Endothelial cell of umbilical vein (primary cell): Measurements from ENCODE around the gene CRB1. TPM values are rescaled to one million over a fixed set of nuclear protein-coding genes. Genes with fewer than 3 reads are reported as not detected.

Experiments used
- BruUV-seq: library from RNA; stranded (reverse); fragments of 400-500 nt; replicated peaks from 2 replicates; lab custom pipeline; 2021; lab: Mats Ljungman, UMichigan
- CTCF ChIA-PET: fragments of 300-600, 350-600 bp; sonication (Branson Sonifier 250); formaldehyde crosslinking; loops from one replicate; lab custom pipeline; 2021; ENCODE audit warnings: antibody characterized with exemption, inconsistent platforms; lab: Charles Lee
- POLR2A ChIA-PET: fragments of 300-600, 350-600 bp; sonication (Branson Sonifier 250); formaldehyde crosslinking; loops from one replicate; lab custom pipeline; 2021; ENCODE audit warnings: antibody characterized with exemption, inconsistent platforms; lab: Charles Lee
- DNase-seq: peaks from one replicate; pipeline ENCODE4 v3.0.0-alpha.2; 2011; ENCODE audit warnings: low read depth, low spot score
- FAIRE-seq: peaks from 2 replicates; lab custom pipeline; 2011; peaks lifted over from hg19 to GRCh38; lab: Jason Lieb, UNC
- H2AFZ ChIP-seq: 2 replicates; pipeline ENCODE4 v1.6.0; 2012; ENCODE audit warnings: low read depth, low read length, control low read depth, inconsistent platforms
- H3K27ac ChIP-seq: 2 replicates; pipeline ENCODE4 v1.5.1; 2011; ENCODE audit warnings: low read depth, mild to moderate bottlenecking, control low read depth, low read length, moderate library complexity; ENCODE audit not compliant: insufficient read depth
- H3K27me3 ChIP-seq, 2 experiments: 2 replicates each; pipeline versions ENCODE4 v1.6.0 to v1.6.1; 2011; ENCODE audit warnings: low read length in 2 of 2, mixed read lengths in 1 of 2; ENCODE audit not compliant: control insufficient read depth in 2 of 2, insufficient read depth in 2 of 2
- H3K36me3 ChIP-seq, 2 experiments: 2 replicates in 1 of 2; 3 replicates in 1 of 2; pipeline ENCODE4 v1.5.1; 2011; ENCODE audit warnings: low read length in 2 of 2, mild to moderate bottlenecking in 1 of 2, moderate library complexity in 1 of 2; ENCODE audit not compliant: control insufficient read depth in 2 of 2, insufficient read depth in 2 of 2; ENCODE audit errors: extremely low read depth in 1 of 2
- H3K4me1 ChIP-seq: 3 replicates; pipeline ENCODE4 v1.5.1; 2011; ENCODE audit warnings: mild to moderate bottlenecking, low read length; ENCODE audit not compliant: control insufficient read depth, insufficient read depth; ENCODE audit errors: extremely low read depth
- H3K4me2 ChIP-seq: 2 replicates; pipeline ENCODE4 v1.6.1; 2011; ENCODE audit warnings: low read length, control low read depth, mixed read lengths; ENCODE audit not compliant: insufficient read depth
- H3K4me3 ChIP-seq, 3 experiments: fragments of 200-600 bp in 1 of 3; sonication (generic), shearing (Covaris generic) in 1 of 3; replicated peaks in 1 of 3; 2 replicates each; pipeline ENCODE4 v1.5.1; 2011 to 2016; ENCODE audit warnings: control low read depth in 3 of 3, low read length in 3 of 3, mild to moderate bottlenecking in 2 of 3, inconsistent platforms in 1 of 3, low read depth in 1 of 3, moderate library complexity in 1 of 3; ENCODE audit not compliant: insufficient read depth in 1 of 3
- H3K79me2 ChIP-seq: 2 replicates; pipeline ENCODE4 v1.6.0; 2012; ENCODE audit warnings: low read length, inconsistent platforms; ENCODE audit not compliant: control insufficient read depth, insufficient read depth
- H3K9ac ChIP-seq: replicated peaks from 2 replicates; pipeline ENCODE3; 2011; ENCODE audit warnings: low read length, control low read depth; ENCODE audit not compliant: insufficient read depth; ENCODE audit errors: extremely low read depth
- H3K9me1 ChIP-seq: replicated peaks from 3 replicates; pipeline ENCODE4 v1.6.0; 2011; ENCODE audit warnings: mild to moderate bottlenecking, low read length; ENCODE audit not compliant: control insufficient read depth, insufficient read depth; ENCODE audit errors: extremely low read depth
- H3K9me3 ChIP-seq: replicated peaks from 2 replicates; pipeline ENCODE4 v1.5.1; 2012; ENCODE audit warnings: low read length, inconsistent platforms; ENCODE audit not compliant: control insufficient read depth, insufficient read depth
- H4K20me1 ChIP-seq: replicated peaks from 2 replicates; pipeline ENCODE3; 2011; ENCODE audit warnings: mild to moderate bottlenecking, low read length; ENCODE audit not compliant: control insufficient read depth, insufficient read depth; ENCODE audit errors: extremely low read depth
- CTCF ChIP-seq, 2 donors: IDR thresholded peaks; 1 replicate in 1 of 2; 2 replicates in 1 of 2; pipeline ENCODE4 v1.5.1; 2011; ENCODE audit warnings: low read length in 2 of 2, mild to moderate bottlenecking in 2 of 2, moderate library complexity in 2 of 2, control low read depth in 1 of 2, inconsistent platforms in 1 of 2, low read depth in 1 of 2; ENCODE audit not compliant: insufficient read depth in 1 of 2; ENCODE audit errors: extremely low read depth in 1 of 2
- EZH2 ChIP-seq: IDR thresholded peaks from 2 replicates; pipeline ENCODE4 v1.6.1; 2012; ENCODE audit warnings: borderline replicate concordance, low read depth, mild to moderate bottlenecking, moderate library complexity, low read length, inconsistent platforms; ENCODE audit not compliant: severe bottlenecking
- FOS ChIP-seq: IDR thresholded peaks from 2 replicates; pipeline ENCODE4 v1.6.1; 2011; ENCODE audit warnings: mild to moderate bottlenecking, low read length, moderate library complexity, borderline replicate concordance; ENCODE audit not compliant: insufficient read depth
- GATA2 ChIP-seq: IDR thresholded peaks from 2 replicates; pipeline ENCODE4 v1.7.0; 2011; ENCODE audit warnings: low read depth, mild to moderate bottlenecking, moderate library complexity, mixed read lengths, low read length; ENCODE audit not compliant: insufficient read length, insufficient read depth
- JUN ChIP-seq: IDR thresholded peaks from 2 replicates; pipeline ENCODE4 v1.6.1; 2011; ENCODE audit warnings: borderline replicate concordance, low read depth; ENCODE audit not compliant: insufficient read length, insufficient read depth
- MAX ChIP-seq: IDR thresholded peaks from 2 replicates; pipeline ENCODE4 v1.6.1; 2011; ENCODE audit not compliant: insufficient read depth, insufficient read length
- MYC ChIP-seq: IDR thresholded peaks from one replicate; pipeline ENCODE4 v1.6.1; 2011; ENCODE audit warnings: mild to moderate bottlenecking, low read depth, low read length
- POLR2A ChIP-seq: IDR thresholded peaks from 2 replicates; pipeline ENCODE4 v1.6.1; 2012; ENCODE audit warnings: low read depth, mild to moderate bottlenecking, control low read depth, low read length
- POLR2AphosphoS5 ChIP-seq: IDR thresholded peaks from 2 replicates; pipeline ENCODE4 v1.6.1; 2012; ENCODE audit warnings: low read depth, mild to moderate bottlenecking, control low read depth, low read length, moderate library complexity; ENCODE audit not compliant: insufficient read depth
- dilution Hi-C: fragments of 300-500 bp; cut with MboI; formaldehyde crosslinking; loops from one replicate; pipeline ENCODE4 v1.15.0; 2019; ENCODE audit warnings: low sequenced_read_pairs; ENCODE audit not compliant: extremely low pct_ligation_motif_present
- intact Hi-C: fragments of 100-400 bp; cut with micrococcal nuclease; formaldehyde crosslinking; loops from one replicate; pipeline ENCODE4 v1.10.0; 2022
- polyA plus RNA-seq, 4 experiments: library from polyadenylated mRNA; depleted of rRNA in 3 of 4; stranded (reverse) in 3 of 4; unstranded in 1 of 4; fragments of >200 nt; gene quantifications; 2 replicates each; pipeline versions ENCODE4 v1.2.1 to v1.2.3, GENCODE V29; 2011 to 2012; ENCODE audit warnings: missing spikeins in 1 of 4
- total RNA-seq: library from RNA; stranded (reverse); gene quantifications from 2 replicates; pipeline ENCODE4 v1.2.3, GENCODE V29; 2021

Gene CRB1
- total and polyA plus RNA-seq, 2 donors (not counting 3 experiments of a cell fraction or from before 2014, with no cell fraction given), result not detected

- no peak overlapping the region for H3K4me3 ChIP-seq
- no peak for FAIRE-seq
- dilution Hi-C loops (no loop called here), intact Hi-C loops (no loop called here)
- no peak overlapping the region for H2AFZ ChIP-seq
- POLR2A ChIA-PET, result no interaction called here
- no peaks in the 10 kb centered on the region for H3K9me3 ChIP-seq
- H3K27ac ChIP-seq, result no peak overlapping the region
- TF ChIP-seq EZH2, result no peak
- no peak for TF ChIP-seq CTCF (IDR thresholded peaks at IDR 0.05; ENCODE audit: extremely low read depth in 1 of 2, insufficient read depth in 1 of 2, low read depth in 1 of 2, low read length in 2 of 2)
- no peak for TF ChIP-seq JUN
- H3K9ac ChIP-seq, result no peak overlapping the region
- no peak for DNase-seq
- H4K20me1 ChIP-seq, result no peaks in the 10 kb centered on the region
- H3K4me1 ChIP-seq, result no peaks in the 10 kb centered on the region
- H3K9me1 ChIP-seq, result no peaks in the 10 kb centered on the region
- no peak overlapping the region for H3K4me2 ChIP-seq
- H3K79me2 ChIP-seq, result no peaks in the 10 kb centered on the region
- no peaks in the 10 kb centered on the region for H3K36me3 ChIP-seq
- BruUV-seq, result no TSS peak
- no peaks in the 10 kb centered on the region for H3K27me3 ChIP-seq
- CTCF ChIA-PET, result no interaction called here
Measured at GRCh38 chr1:197312163-197312562, 44.1 kb downstream of the CRB1 start.

- Histone ChIP-seq H3K27ac (no peak overlapping the region), H3K36me3 (no peaks in the 10 kb centered on the region), H3K4me1 (no peaks in the 10 kb centered on the region), H4K20me1 (no peaks in the 10 kb centered on the region), H3K4me3 (no peak overlapping the region), H3K9ac (no peak overlapping the region), H3K27me3 (no peaks in the 10 kb centered on the region), H3K4me2 (no peak overlapping the region), H2AFZ (no peak overlapping the region), H3K9me3 (no peaks in the 10 kb centered on the region), H3K79me2 (no peaks in the 10 kb centered on the region), H3K9me1 (no peaks in the 10 kb centered on the region)
- TF ChIP-seq CTCF (IDR thresholded peaks at IDR 0.05; ENCODE audit: extremely low read depth in 1 of 2, insufficient read depth in 1 of 2, low read depth in 1 of 2, low read length in 2 of 2) (no peak), POLR2A (no peak), EZH2 (no peak), FOS (no peak), MAX (no peak), JUN (no peak), MYC (no peak), GATA2 (no peak), POLR2AphosphoS5 (no peak)
- no TSS peak for BruUV-seq
- intact Hi-C loops (no loop called here), dilution Hi-C loops (no loop called here)
- DNase-seq (no peak), FAIRE-seq (no peak)
- POLR2A ChIA-PET, result no interaction called here
- CTCF ChIA-PET, result interaction anchor here (0.6 kb wide), 1 partner anchor 25 kb away, joined by 3 read pairs; no protein-coding TSS in a partner anchor
Measured at GRCh38 chr1:197313713-197314112, 45.7 kb downstream of the CRB1 start.
